OCI-LY3 (cell line): ENCODE results near the gene TOP2A.
"Not testable (repeated sequence)": the region's sequence is repeated elsewhere in the genome, so short reads cannot be mapped to it uniquely, and the experiment has no call there.

ENCODE experiments used
- H2AFZ ChIP-seq: fragments of 200-600, 300-600 bp; shearing (Covaris generic); 2 replicates; pipeline ENCODE4 v1.6.0; 2014; ENCODE audit warnings: antibody characterized with exemption, low read depth, low read length
- H3K27ac ChIP-seq: fragments of 200-600, 300-600 bp; sonication (generic); 2 replicates; pipeline ENCODE4 v1.5.1; 2014; ENCODE audit warnings: mild to moderate bottlenecking, low read length, moderate library complexity, mixed read lengths
- H3K27me3 ChIP-seq: fragments of 200-600, 300-600 bp; sonication (generic); 2 replicates; pipeline ENCODE4 v1.6.1; 2014; ENCODE audit warnings: low read depth, low read length, mixed read lengths
- H3K36me3 ChIP-seq: fragments of 200-600, 300-600 bp; sonication (generic); replicated peaks from 2 replicates; pipeline ENCODE3; 2014; ENCODE audit warnings: low read depth, low read length, mixed read lengths
- H3K4me1 ChIP-seq: fragments of 300-600, 200-600 bp; sonication (generic); 2 replicates; pipeline ENCODE4 v1.6.1; 2014; ENCODE audit warnings: low read length, mixed read lengths
- H3K4me2 ChIP-seq: fragments of 200-600, 300-600 bp; sonication (generic); 2 replicates; pipeline ENCODE4 v1.6.1; 2014; ENCODE audit warnings: low read length, mixed read lengths
- H3K4me3 ChIP-seq: fragments of 300-600, 200-600 bp; sonication (generic); 2 replicates; pipeline ENCODE4 v1.5.1; 2014; ENCODE audit warnings: antibody characterized with exemption, mild to moderate bottlenecking, low read length, moderate library complexity
- H3K79me2 ChIP-seq: fragments of 300-600, 200-600 bp; shearing (Covaris generic); 2 replicates; pipeline ENCODE4 v1.6.1; 2014; ENCODE audit warnings: mild to moderate bottlenecking, low read length, mixed read lengths
- H3K9ac ChIP-seq: fragments of 300-600, 200-600 bp; shearing (Covaris generic); 2 replicates; pipeline ENCODE4 v1.6.0; 2014; ENCODE audit warnings: mild to moderate bottlenecking, low read length, moderate library complexity
- H3K9me3 ChIP-seq: fragments of 200-600, 300-600 bp; shearing (Covaris generic); 2 replicates; pipeline ENCODE4 v1.6.1; 2014; ENCODE audit warnings: low read length, mixed read lengths; ENCODE audit not compliant: insufficient read depth
- H4K20me1 ChIP-seq: fragments of 200-600, 300-600 bp; sonication (generic); 2 replicates; pipeline ENCODE4 v1.6.1; 2016; ENCODE audit warnings: low read length, mixed read lengths; ENCODE audit not compliant: insufficient read depth
- CTCF ChIP-seq: fragments of 200-600, 300-600 bp; sonication (generic); IDR thresholded peaks from 2 replicates; pipeline ENCODE4 v1.5.1; 2014; ENCODE audit warnings: antibody characterized with exemption, low read length, low read depth
- EZH2phosphoT487 ChIP-seq: fragments of 200-600 bp; shearing (Covaris generic); IDR thresholded peaks from 2 replicates; pipeline ENCODE4 v1.6.1; 2018; ENCODE audit warnings: antibody characterized with exemption, mixed run types, low read depth

Gene TOP2A

GRCh38 chr17:40373999-40374398, 43.7 kb downstream of the TOP2A start:
- Histone ChIP-seq H3K9ac (no peak overlapping the region), H3K27ac (no peak overlapping the region), H2AFZ (no peak overlapping the region), H3K4me1 (peaks cover 26% of the 10 kb centered on the region), H3K36me3 (peaks cover 6% of the 10 kb centered on the region), H3K79me2 (no peaks in the 10 kb centered on the region), H3K4me2 (no peak overlapping the region), H3K27me3 (no peaks in the 10 kb centered on the region), H3K9me3 (no peaks in the 10 kb centered on the region), H3K4me3 (no peak overlapping the region), H4K20me1 (no peaks in the 10 kb centered on the region)
- TF ChIP-seq CTCF = no peak
- TF ChIP-seq EZH2phosphoT487 = no peak

- H3K4me1 ChIP-seq = peaks cover 26% of the 10 kb centered on the region
- H3K79me2 ChIP-seq = no peaks in the 10 kb centered on the region
- H4K20me1 ChIP-seq = no peaks in the 10 kb centered on the region
- no peak overlapping the region for H3K9ac ChIP-seq
- no peaks in the 10 kb centered on the region for H3K27me3 ChIP-seq
- H2AFZ ChIP-seq = no peak overlapping the region
- no peak overlapping the region for H3K27ac ChIP-seq
- no peak overlapping the region for H3K4me3 ChIP-seq
- TF ChIP-seq EZH2phosphoT487 (no peak), CTCF (no peak)
- H3K4me2 ChIP-seq = no peak overlapping the region
- H3K9me3 ChIP-seq = no peaks in the 10 kb centered on the region
- H3K36me3 ChIP-seq = peaks cover 6% of the 10 kb centered on the region
These were observed 44.4 kb downstream of the TOP2A start for GRCh38 chr17:40373324-40373723.

GRCh38 chr17:40372644-40373043, 45.1 kb downstream of the TOP2A start:
- not testable (repeated sequence) for H3K4me2 ChIP-seq, H3K9ac ChIP-seq, H4K20me1 ChIP-seq, H3K79me2 ChIP-seq, H3K4me3 ChIP-seq, H3K27ac ChIP-seq, H3K9me3 ChIP-seq, H2AFZ ChIP-seq, H3K27me3 ChIP-seq, H3K36me3 ChIP-seq
- H3K4me1 ChIP-seq = peaks cover 26% of the 10 kb centered on the region

GRCh38 chr17:40372031-40372430, 45.7 kb downstream of the TOP2A start:
- Histone ChIP-seq H3K4me2 (no peak overlapping the region), H4K20me1 (no peaks in the 10 kb centered on the region), H3K9me3 (no peaks in the 10 kb centered on the region), H2AFZ (no peak overlapping the region), H3K9ac (no peak overlapping the region), H3K79me2 (no peaks in the 10 kb centered on the region), H3K27me3 (no peaks in the 10 kb centered on the region), H3K36me3 (peaks cover 6% of the 10 kb centered on the region), H3K4me1 (peaks cover 26% of the 10 kb centered on the region), H3K27ac (no peak overlapping the region), H3K4me3 (no peak overlapping the region)
- TF ChIP-seq EZH2phosphoT487 (no peak), CTCF (no peak)
